Dedifferentiated amniotic fluid mesenchymal stem cell (primary cell): ENCODE results near the gene OBSCN.

Experiments used
- DNase-seq: peaks from one replicate; pipeline ENCODE4 v3.0.0-alpha.2; 2016; ENCODE audit errors: extremely low spot score

OBSCN gene

GRCh38 chr1:228207851-228208821, at the start of gene OBSCN:
Gene OBSCN, plus strand, starts transcription at chr1:228208044. Its CDS starts 3,740 bp downstream, at chr1:228211784.
- no peak for DNase-seq

GRCh38 chr1:228158151-228159007, 49.5 kb upstream of the OBSCN start:
- DNase-seq, result no peak

- no peak for DNase-seq
Observed at GRCh38 chr1:228159008-228159665, 48.7 kb upstream of the OBSCN start.

- DNase-seq, result no peak
Observed at GRCh38 chr1:228160201-228160761, 47.6 kb upstream of the OBSCN start.

- DNase-seq, result no peak
Observed at GRCh38 chr1:228161362-228161761, 46.5 kb upstream of the OBSCN start.

- DNase-seq, result no peak
Observed at GRCh38 chr1:228161866-228162265, 46.0 kb upstream of the OBSCN start.

- no peak for DNase-seq
Observed at GRCh38 chr1:228162286-228163006, 45.4 kb upstream of the OBSCN start.

- peak; percentile 54 for DNase-seq
Observed at GRCh38 chr1:228163007-228163753, 44.7 kb upstream of the OBSCN start.

- DNase-seq, result no peak
Observed at GRCh38 chr1:228163776-228164519, 43.9 kb upstream of the OBSCN start.

- DNase-seq, result no peak
Observed at GRCh38 chr1:228164561-228165371, 43.1 kb upstream of the OBSCN start.

GRCh38 chr1:228165372-228166169, 42.3 kb upstream of the OBSCN start, which contains the start of gene IBA57:
Gene IBA57, plus strand, starts transcription at chr1:228165804. Its CDS starts 13 bp downstream, at chr1:228165817.
- peak; percentile 98 for DNase-seq

- peak; percentile 75 for DNase-seq
Observed at GRCh38 chr1:228166170-228166936, 41.5 kb upstream of the OBSCN start.

GRCh38 chr1:228168563-228169270, 39.1 kb upstream of the OBSCN start:
- DNase-seq, result no peak

GRCh38 chr1:228169345-228169744, 38.5 kb upstream of the OBSCN start:
- DNase-seq, result no peak

- DNase-seq, result no peak
Observed at GRCh38 chr1:228170666-228171065, 37.2 kb upstream of the OBSCN start.

- no peak for DNase-seq
Observed at GRCh38 chr1:228171221-228171891, 36.5 kb upstream of the OBSCN start.
